Stomach (tissue), 4 donors: ENCODE measurements around the gene GTPBP4.

Source experiments
- EP300 ChIP-seq: sonication (generic); formaldehyde crosslinking; IDR thresholded peaks from one replicate; pipeline ENCODE4 v1.6.1; 2017; ENCODE audit warnings: antibody characterized with exemption
- POLR2A ChIP-seq, 4 donors: fragments of 450-650 bp; IDR thresholded peaks; one replicate each; pipeline ENCODE4 v1.6.1; 2016; ENCODE audit warnings: antibody characterized with exemption in 4 of 4, control low read depth in 2 of 4, mild to moderate bottlenecking in 1 of 4, moderate library complexity in 1 of 4
- TF ChIP-seq, protein P1 (sequence below), 7 experiments: fragments of 450-650 bp in 4 of 7; fragments of 200-600 bp in 3 of 7; sonication (generic) in 3 of 7; IDR thresholded peaks; one replicate each; pipeline ENCODE4 v1.5.1; 2016 to 2019; ENCODE audit warnings: antibody characterized with exemption in 7 of 7, control low read depth in 2 of 7, mild to moderate bottlenecking in 1 of 7

DNA sequence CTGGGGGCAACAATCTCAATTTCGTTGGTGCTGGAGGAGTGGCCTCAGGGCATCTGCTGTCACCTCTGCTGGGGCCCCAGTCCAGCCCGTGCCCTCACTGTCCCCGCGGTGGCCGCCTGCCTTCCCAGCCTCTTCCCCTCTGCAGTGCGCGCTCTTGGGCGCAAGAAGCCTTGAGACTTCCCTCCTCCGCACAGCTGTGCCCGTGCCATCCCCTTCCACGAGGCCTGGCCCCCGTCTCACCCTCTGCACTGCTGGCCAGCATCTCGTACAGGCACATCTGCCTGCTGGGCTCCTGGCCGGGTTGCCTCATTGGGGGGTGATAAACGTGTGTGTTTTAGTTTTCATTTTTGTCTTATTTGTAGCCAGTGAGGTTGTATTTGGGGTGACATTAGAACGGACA is 23.5 kb downstream of the GTPBP4 start:
- TF ChIP-seq, protein P1, sequence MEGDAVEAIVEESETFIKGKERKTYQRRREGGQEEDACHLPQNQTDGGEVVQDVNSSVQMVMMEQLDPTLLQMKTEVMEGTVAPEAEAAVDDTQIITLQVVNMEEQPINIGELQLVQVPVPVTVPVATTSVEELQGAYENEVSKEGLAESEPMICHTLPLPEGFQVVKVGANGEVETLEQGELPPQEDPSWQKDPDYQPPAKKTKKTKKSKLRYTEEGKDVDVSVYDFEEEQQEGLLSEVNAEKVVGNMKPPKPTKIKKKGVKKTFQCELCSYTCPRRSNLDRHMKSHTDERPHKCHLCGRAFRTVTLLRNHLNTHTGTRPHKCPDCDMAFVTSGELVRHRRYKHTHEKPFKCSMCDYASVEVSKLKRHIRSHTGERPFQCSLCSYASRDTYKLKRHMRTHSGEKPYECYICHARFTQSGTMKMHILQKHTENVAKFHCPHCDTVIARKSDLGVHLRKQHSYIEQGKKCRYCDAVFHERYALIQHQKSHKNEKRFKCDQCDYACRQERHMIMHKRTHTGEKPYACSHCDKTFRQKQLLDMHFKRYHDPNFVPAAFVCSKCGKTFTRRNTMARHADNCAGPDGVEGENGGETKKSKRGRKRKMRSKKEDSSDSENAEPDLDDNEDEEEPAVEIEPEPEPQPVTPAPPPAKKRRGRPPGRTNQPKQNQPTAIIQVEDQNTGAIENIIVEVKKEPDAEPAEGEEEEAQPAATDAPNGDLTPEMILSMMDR (IDR thresholded peaks at IDR 0.05), result no peak
- no peak for TF ChIP-seq POLR2A (IDR thresholded peaks at IDR 0.05)
- TF ChIP-seq EP300, result no peak
